SK-N-SH treated with all-trans-retinoic acid at 6 μM for 48 hours (cell line): Measurements from ENCODE around the gene CFHR3.
"Not testable (repeated sequence)": the region's sequence is repeated elsewhere in the genome, so short reads cannot be mapped to it uniquely, and the experiment has no call there.

Experiments used
- CREB5 ChIP-seq: fragments of 250-450 bp; sonication (Bioruptor Pico); IDR thresholded peaks from 2 replicates; pipeline ENCODE4 v1.5.1; 2020; ENCODE audit warnings: low read depth, mild to moderate bottlenecking, moderate library complexity
- GLIS3 ChIP-seq: fragments of 250-450 bp; sonication (Bioruptor Pico); IDR thresholded peaks from 2 replicates; pipeline ENCODE4 v1.5.0; 2020; ENCODE audit warnings: mild to moderate bottlenecking, moderate library complexity
- PATZ1 ChIP-seq: fragments of 250-450 bp; sonication (Bioruptor Pico); IDR thresholded peaks from 2 replicates; pipeline ENCODE4 v1.8.0; 2020; ENCODE audit warnings: mild to moderate bottlenecking, moderate library complexity, borderline replicate concordance
- POU6F1 ChIP-seq: fragments of 250-450 bp; sonication (Bioruptor Pico); IDR thresholded peaks from 2 replicates; pipeline ENCODE4 v1.8.0; 2021; ENCODE audit warnings: low read depth, mild to moderate bottlenecking, moderate library complexity, borderline replicate concordance
- PPARA ChIP-seq: fragments of 250-450 bp; sonication (Bioruptor Pico); IDR thresholded peaks from 2 replicates; pipeline ENCODE4 v1.5.0; 2020; ENCODE audit warnings: mild to moderate bottlenecking, borderline replicate concordance
- RARB ChIP-seq: fragments of 250-450 bp; sonication (Bioruptor Pico); IDR thresholded peaks from 2 replicates; pipeline ENCODE4 v1.8.0; 2021; ENCODE audit warnings: mild to moderate bottlenecking, moderate library complexity
- TSHZ2 ChIP-seq: fragments of 250-450 bp; sonication (Bioruptor Pico); IDR thresholded peaks from 2 replicates; pipeline ENCODE4 v1.5.0; 2020; ENCODE audit warnings: mild to moderate bottlenecking, moderate library complexity
- ZC3H10 ChIP-seq: fragments of 250-450 bp; sonication (Bioruptor Pico); IDR thresholded peaks from 2 replicates; pipeline ENCODE4 v1.5.1; 2021; ENCODE audit warnings: mild to moderate bottlenecking, moderate library complexity
- ZFP3 ChIP-seq: fragments of 250-450 bp; sonication (Bioruptor Pico); IDR thresholded peaks from 2 replicates; pipeline ENCODE4 v1.5.0; 2020; ENCODE audit warnings: mild to moderate bottlenecking, moderate library complexity
- ZFP30 ChIP-seq: fragments of 450-650 bp; formaldehyde crosslinking; IDR thresholded peaks from 2 replicates; pipeline ENCODE4 v1.5.0; 2022; ENCODE audit warnings: mild to moderate bottlenecking, moderate library complexity
- ZNF8 ChIP-seq: fragments of 450-650 bp; formaldehyde crosslinking; IDR thresholded peaks from 2 replicates; pipeline ENCODE4 v1.5.0; 2020; ENCODE audit warnings: mild to moderate bottlenecking, moderate library complexity

GRCh38 chr1:196743244-196743643 is 31.4 kb upstream of the CFHR3 start:
- TF ChIP-seq CREB5 (CRISPR knock-in tag); ZFP3; PATZ1 (CRISPR knock-in tag); GLIS3 (CRISPR knock-in tag); POU6F1 (CRISPR knock-in tag); PPARA; ZC3H10 (CRISPR knock-in tag); ZFP30; RARB (CRISPR knock-in tag); TSHZ2 (CRISPR knock-in tag); ZNF8 (CRISPR knock-in tag): not testable (repeated sequence)
